WTC11 (cell line): Measurements from ENCODE around the gene ITGA11. TPM values are rescaled to one million over a fixed set of nuclear protein-coding genes. Genes with fewer than 3 reads are reported as not detected.
A peak's percentile ranks its signal among the peaks of the same experiment; 100 is the strongest.

Source experiments
- ATAC-seq: fragments of 200-7000 bp; cut with Tn5 transposase; 2 replicates; pipeline ENCODE4 v1.10.0; 2021; ENCODE audit warnings: mild to moderate bottlenecking, moderate library complexity
- CTCF ChIA-PET: fragments of 300-600 bp; sonication (Branson Sonifier 250); formaldehyde crosslinking; loops from one replicate; lab custom pipeline; 2021; ENCODE audit warnings: antibody characterized with exemption; lab: Charles Lee
- POLR2A ChIA-PET: fragments of 350-600 bp; sonication (Branson Sonifier 250); formaldehyde crosslinking; loops from one replicate; lab custom pipeline; 2021; ENCODE audit warnings: antibody characterized with exemption; lab: Charles Lee
- DNase-seq: peaks from one replicate; pipeline ENCODE4 v3.0.0; 2021; ENCODE audit warnings: low spot score
- H3K27ac Mint-ChIP-seq: 2 replicates; pipeline ENCODE4 v1.8.0; 2021; ENCODE audit warnings: mixed read lengths
- H3K27me3 Mint-ChIP-seq: 2 replicates; pipeline ENCODE4 v1.8.0; 2021; ENCODE audit warnings: low read depth, mild to moderate bottlenecking, moderate library complexity, mixed read lengths
- H3K36me3 Mint-ChIP-seq: 2 replicates; pipeline ENCODE4 v1.8.0; 2021; ENCODE audit warnings: mixed read lengths
- H3K4me1 Mint-ChIP-seq: 2 replicates; pipeline ENCODE4 v1.8.0; 2022; ENCODE audit warnings: mixed read lengths
- H3K4me3 Mint-ChIP-seq: 2 replicates; pipeline ENCODE4 v1.8.0; 2021; ENCODE audit warnings: mild to moderate bottlenecking, moderate library complexity, mixed read lengths
- H3K9me3 Mint-ChIP-seq: 2 replicates; pipeline ENCODE4 v1.8.0; 2021; ENCODE audit warnings: mixed read lengths
- ELF4 ChIP-seq: sonication (generic); formaldehyde crosslinking; IDR thresholded peaks from 2 replicates; pipeline ENCODE4 v1.8.1; 2022; ENCODE audit warnings: low read depth, mild to moderate bottlenecking, moderate library complexity, missing genetic modification reagents
- FOXJ3 ChIP-seq: sonication (generic); formaldehyde crosslinking; IDR thresholded peaks from 2 replicates; pipeline ENCODE4 v1.9.0; 2021; ENCODE audit warnings: missing genetic modification reagents, mild to moderate bottlenecking, borderline replicate concordance
- GTF2I ChIP-seq: fragments of 250-450 bp; sonication (Bioruptor Pico); conservative IDR thresholded peaks from 2 replicates; pipeline ENCODE4 v1.4.0; 2021; ENCODE audit warnings: mild to moderate bottlenecking
- KAT7 ChIP-seq: sonication (generic); formaldehyde crosslinking; IDR thresholded peaks from 2 replicates; pipeline ENCODE4 v1.8.1; 2023; ENCODE audit warnings: missing genetic modification reagents, mild to moderate bottlenecking, borderline replicate concordance
- NR1H2 ChIP-seq: sonication (generic); formaldehyde crosslinking; IDR thresholded peaks from 2 replicates; pipeline ENCODE4 v1.9.0; 2021; ENCODE audit warnings: mild to moderate bottlenecking, moderate library complexity, missing genetic modification reagents
- PRRX2 ChIP-seq: fragments of 250-450 bp; sonication (Bioruptor Pico); IDR thresholded peaks from 2 replicates; pipeline ENCODE4 v1.8.0; 2021; ENCODE audit warnings: mild to moderate bottlenecking
- TCF7 ChIP-seq: sonication (generic); formaldehyde crosslinking; IDR thresholded peaks from 2 replicates; pipeline ENCODE4 v1.8.0; 2022; ENCODE audit warnings: mild to moderate bottlenecking, low read depth, missing genetic modification reagents, moderate library complexity
- ZNF121 ChIP-seq: sonication (generic); formaldehyde crosslinking; IDR thresholded peaks from 2 replicates; pipeline ENCODE4 v1.8.0; 2023; ENCODE audit warnings: missing genetic modification reagents
- total RNA-seq: library from RNA; stranded (reverse); gene quantifications from 3 replicates; pipeline ENCODE4 v1.2.3, GENCODE V29; 2021
- TF ChIP-seq, protein P1 (sequence below): sonication (generic); formaldehyde crosslinking; conservative IDR thresholded peaks from 2 replicates; pipeline ENCODE4 v1.8.1; 2023; ENCODE audit warnings: mild to moderate bottlenecking, low read depth, missing genetic modification reagents, moderate library complexity
- TF ChIP-seq, protein P2 (sequence below): fragments of 250-450 bp; sonication (Bioruptor Pico); IDR thresholded peaks from 2 replicates; pipeline ENCODE4 v1.9.0; 2021; ENCODE audit warnings: moderate library complexity, mild to moderate bottlenecking, inconsistent platforms, borderline replicate concordance
- TF ChIP-seq, protein P3 (sequence below): sonication (generic); formaldehyde crosslinking; IDR thresholded peaks from 2 replicates; pipeline ENCODE4 v1.8.1; 2023; ENCODE audit warnings: mild to moderate bottlenecking, moderate library complexity, missing genetic modification reagents
- TF ChIP-seq, protein P4 (sequence below): sonication (generic); formaldehyde crosslinking; IDR thresholded peaks from 2 replicates; pipeline ENCODE4 v1.8.1; 2023; ENCODE audit warnings: mild to moderate bottlenecking, missing genetic modification reagents
- TF ChIP-seq, protein P5 (sequence below): sonication (generic); formaldehyde crosslinking; IDR thresholded peaks from 2 replicates; pipeline ENCODE4 v1.8.0; 2023; ENCODE audit warnings: mild to moderate bottlenecking, missing genetic modification reagents
- TF ChIP-seq, protein P6 (sequence below): fragments of 250-450 bp; sonication (Bioruptor Pico); conservative IDR thresholded peaks from 2 replicates; pipeline ENCODE4 v1.9.0; 2021; ENCODE audit warnings: mild to moderate bottlenecking
- TF ChIP-seq, protein P7 (sequence below): sonication (generic); formaldehyde crosslinking; IDR thresholded peaks from 2 replicates; pipeline ENCODE4 v1.8.1; 2023; ENCODE audit warnings: mild to moderate bottlenecking, missing genetic modification reagents, moderate library complexity

The ITGA11 gene
- total RNA-seq, 1 experiment from 2014 or later, result 0.15 TPM

DNA sequence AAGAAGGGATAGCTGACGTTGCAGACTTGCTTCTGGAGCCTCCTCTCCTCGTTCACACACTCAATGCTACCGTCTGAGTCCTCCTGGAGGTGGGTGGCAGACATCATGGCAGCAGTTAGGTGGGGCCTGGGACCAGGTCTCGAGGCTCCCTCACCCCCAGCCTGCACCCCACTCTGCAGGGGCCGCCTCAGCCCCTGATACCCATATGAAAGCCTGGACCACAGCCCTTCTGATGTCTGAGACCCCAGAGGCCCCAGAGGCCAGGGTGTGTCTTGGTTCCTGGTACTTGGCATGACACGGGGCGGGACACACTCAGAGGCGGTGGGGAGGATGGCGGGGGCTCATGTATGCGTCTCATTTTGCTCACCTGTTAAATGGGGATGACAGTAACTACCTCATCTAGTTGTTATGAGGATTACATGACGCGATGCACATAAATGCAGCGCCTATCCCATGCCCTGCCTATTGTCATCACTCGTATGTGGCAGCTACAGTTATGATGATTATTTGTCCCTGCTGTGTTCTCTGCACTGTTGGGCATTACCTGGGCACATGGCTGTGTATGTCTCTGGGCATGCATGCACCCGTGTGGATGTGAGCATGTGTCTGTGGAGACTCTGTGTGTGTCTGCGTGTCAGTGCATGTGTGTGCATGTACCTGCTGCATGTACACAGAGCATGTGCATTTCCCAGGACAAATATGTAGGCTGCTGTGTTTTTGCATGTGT is 114.5 kb downstream of the ITGA11 start (continued):
- TF ChIP-seq, protein P1, sequence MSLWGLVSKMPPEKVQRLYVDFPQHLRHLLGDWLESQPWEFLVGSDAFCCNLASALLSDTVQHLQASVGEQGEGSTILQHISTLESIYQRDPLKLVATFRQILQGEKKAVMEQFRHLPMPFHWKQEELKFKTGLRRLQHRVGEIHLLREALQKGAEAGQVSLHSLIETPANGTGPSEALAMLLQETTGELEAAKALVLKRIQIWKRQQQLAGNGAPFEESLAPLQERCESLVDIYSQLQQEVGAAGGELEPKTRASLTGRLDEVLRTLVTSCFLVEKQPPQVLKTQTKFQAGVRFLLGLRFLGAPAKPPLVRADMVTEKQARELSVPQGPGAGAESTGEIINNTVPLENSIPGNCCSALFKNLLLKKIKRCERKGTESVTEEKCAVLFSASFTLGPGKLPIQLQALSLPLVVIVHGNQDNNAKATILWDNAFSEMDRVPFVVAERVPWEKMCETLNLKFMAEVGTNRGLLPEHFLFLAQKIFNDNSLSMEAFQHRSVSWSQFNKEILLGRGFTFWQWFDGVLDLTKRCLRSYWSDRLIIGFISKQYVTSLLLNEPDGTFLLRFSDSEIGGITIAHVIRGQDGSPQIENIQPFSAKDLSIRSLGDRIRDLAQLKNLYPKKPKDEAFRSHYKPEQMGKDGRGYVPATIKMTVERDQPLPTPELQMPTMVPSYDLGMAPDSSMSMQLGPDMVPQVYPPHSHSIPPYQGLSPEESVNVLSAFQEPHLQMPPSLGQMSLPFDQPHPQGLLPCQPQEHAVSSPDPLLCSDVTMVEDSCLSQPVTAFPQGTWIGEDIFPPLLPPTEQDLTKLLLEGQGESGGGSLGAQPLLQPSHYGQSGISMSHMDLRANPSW (CRISPR knock-in tag), result no peak
- TF ChIP-seq TCF7 (no peak), PRRX2 (CRISPR knock-in tag) (no peak), NR1H2 (CRISPR knock-in tag) (no peak), ELF4 (CRISPR knock-in tag) (no peak), FOXJ3 (no peak)
- TF ChIP-seq, protein P2, sequence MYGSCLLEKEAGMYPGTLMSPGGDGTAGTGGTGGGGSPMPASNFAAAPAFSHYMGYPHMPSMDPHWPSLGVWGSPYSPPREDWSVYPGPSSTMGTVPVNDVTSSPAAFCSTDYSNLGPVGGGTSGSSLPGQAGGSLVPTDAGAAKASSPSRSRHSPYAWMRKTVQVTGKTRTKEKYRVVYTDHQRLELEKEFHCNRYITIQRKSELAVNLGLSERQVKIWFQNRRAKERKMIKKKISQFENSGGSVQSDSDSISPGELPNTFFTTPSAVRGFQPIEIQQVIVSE (CRISPR knock-in tag), result no peak
- TF ChIP-seq, protein P3, sequence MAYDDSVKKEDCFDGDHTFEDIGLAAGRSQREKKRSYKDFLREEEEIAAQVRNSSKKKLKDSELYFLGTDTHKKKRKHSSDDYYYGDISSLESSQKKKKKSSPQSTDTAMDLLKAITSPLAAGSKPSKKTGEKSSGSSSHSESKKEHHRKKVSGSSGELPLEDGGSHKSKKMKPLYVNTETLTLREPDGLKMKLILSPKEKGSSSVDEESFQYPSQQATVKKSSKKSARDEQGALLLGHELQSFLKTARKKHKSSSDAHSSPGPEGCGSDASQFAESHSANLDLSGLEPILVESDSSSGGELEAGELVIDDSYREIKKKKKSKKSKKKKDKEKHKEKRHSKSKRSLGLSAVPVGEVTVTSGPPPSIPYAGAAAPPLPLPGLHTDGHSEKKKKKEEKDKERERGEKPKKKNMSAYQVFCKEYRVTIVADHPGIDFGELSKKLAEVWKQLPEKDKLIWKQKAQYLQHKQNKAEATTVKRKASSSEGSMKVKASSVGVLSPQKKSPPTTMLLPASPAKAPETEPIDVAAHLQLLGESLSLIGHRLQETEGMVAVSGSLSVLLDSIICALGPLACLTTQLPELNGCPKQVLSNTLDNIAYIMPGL, result no peak

DNA sequence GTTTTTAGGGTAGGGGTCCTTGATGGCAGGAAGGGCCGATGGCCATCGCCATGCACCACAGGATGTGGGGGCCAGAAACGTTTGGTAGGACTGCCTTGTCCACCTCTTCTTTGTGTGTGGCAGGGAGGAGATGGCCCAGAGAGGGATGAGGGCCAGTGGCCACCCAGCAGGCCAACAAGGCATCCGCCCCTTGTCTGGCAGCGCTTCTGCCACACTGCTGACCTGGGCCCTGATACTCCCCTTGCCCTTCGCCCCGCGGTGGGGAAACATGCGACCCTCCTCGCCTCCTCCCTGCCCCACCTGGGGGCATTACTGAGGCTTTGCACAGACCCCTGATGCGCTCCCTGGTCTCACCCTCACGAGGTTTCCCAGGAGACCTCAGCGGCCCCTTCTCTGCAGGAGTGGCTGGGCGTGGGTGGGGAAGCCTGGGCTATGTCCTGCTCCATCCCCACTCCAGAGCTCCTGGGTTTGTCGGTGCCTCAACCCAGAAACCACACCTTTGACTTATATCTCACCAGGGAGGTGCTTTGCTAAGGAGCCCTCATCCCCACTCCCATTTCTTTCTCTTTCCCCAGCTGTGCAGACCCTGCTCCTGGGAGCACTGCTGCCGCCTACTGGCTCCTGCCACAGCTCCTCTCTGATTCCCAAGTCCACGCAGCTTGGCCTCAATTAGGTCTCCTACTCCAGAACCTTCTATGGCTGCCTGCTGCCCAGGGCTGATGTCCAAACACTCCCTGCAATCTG is 115.7 kb downstream of the ITGA11 start:
- Mint-ChIP-seq H3K9me3 (no peaks in the 10 kb centered on the region), H3K36me3 (no peaks in the 10 kb centered on the region), H3K4me3 (0 out of 2 replicates have a peak overlapping the region, but pooled peaks have one; percentile 24), H3K27me3 (no peaks in the 10 kb centered on the region), H3K27ac (no peak overlapping the region), H3K4me1 (peaks cover 23% of the 10 kb centered on the region)
- ATAC-seq, result peak; percentile 82
- DNase-seq, result peak; percentile 67
- CTCF ChIA-PET, result interaction anchor here (0.6 to 2.9 kb wide), 38 partner anchors 11 to 609 kb away, joined by 3 to 107 read pairs (median 4); no protein-coding TSS in a partner anchor
- POLR2A ChIA-PET, result interaction anchor here (0.5 to 0.8 kb wide), 2 partner anchors 38 to 52 kb away, joined by 3 to 5 read pairs; partner anchors contain the start of gene FEM1B
- 0 out of 2 replicates have a peak, but pooled peaks have one; percentile 32 for TF ChIP-seq KAT7
- TF ChIP-seq FOXJ3, result no peak
- TF ChIP-seq, protein P4, sequence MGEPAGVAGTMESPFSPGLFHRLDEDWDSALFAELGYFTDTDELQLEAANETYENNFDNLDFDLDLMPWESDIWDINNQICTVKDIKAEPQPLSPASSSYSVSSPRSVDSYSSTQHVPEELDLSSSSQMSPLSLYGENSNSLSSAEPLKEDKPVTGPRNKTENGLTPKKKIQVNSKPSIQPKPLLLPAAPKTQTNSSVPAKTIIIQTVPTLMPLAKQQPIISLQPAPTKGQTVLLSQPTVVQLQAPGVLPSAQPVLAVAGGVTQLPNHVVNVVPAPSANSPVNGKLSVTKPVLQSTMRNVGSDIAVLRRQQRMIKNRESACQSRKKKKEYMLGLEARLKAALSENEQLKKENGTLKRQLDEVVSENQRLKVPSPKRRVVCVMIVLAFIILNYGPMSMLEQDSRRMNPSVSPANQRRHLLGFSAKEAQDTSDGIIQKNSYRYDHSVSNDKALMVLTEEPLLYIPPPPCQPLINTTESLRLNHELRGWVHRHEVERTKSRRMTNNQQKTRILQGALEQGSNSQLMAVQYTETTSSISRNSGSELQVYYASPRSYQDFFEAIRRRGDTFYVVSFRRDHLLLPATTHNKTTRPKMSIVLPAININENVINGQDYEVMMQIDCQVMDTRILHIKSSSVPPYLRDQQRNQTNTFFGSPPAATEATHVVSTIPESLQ (CRISPR knock-in tag), result no peak
- TF ChIP-seq, protein P5, sequence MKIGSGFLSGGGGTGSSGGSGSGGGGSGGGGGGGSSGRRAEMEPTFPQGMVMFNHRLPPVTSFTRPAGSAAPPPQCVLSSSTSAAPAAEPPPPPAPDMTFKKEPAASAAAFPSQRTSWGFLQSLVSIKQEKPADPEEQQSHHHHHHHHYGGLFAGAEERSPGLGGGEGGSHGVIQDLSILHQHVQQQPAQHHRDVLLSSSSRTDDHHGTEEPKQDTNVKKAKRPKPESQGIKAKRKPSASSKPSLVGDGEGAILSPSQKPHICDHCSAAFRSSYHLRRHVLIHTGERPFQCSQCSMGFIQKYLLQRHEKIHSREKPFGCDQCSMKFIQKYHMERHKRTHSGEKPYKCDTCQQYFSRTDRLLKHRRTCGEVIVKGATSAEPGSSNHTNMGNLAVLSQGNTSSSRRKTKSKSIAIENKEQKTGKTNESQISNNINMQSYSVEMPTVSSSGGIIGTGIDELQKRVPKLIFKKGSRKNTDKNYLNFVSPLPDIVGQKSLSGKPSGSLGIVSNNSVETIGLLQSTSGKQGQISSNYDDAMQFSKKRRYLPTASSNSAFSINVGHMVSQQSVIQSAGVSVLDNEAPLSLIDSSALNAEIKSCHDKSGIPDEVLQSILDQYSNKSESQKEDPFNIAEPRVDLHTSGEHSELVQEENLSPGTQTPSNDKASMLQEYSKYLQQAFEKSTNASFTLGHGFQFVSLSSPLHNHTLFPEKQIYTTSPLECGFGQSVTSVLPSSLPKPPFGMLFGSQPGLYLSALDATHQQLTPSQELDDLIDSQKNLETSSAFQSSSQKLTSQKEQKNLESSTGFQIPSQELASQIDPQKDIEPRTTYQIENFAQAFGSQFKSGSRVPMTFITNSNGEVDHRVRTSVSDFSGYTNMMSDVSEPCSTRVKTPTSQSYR (CRISPR knock-in tag), result no peak
- peak; percentile 40; the same call in 1 of the 2 replicates for TF ChIP-seq GTF2I
- no peak for TF ChIP-seq ELF4 (CRISPR knock-in tag)
- TF ChIP-seq, protein P6, sequence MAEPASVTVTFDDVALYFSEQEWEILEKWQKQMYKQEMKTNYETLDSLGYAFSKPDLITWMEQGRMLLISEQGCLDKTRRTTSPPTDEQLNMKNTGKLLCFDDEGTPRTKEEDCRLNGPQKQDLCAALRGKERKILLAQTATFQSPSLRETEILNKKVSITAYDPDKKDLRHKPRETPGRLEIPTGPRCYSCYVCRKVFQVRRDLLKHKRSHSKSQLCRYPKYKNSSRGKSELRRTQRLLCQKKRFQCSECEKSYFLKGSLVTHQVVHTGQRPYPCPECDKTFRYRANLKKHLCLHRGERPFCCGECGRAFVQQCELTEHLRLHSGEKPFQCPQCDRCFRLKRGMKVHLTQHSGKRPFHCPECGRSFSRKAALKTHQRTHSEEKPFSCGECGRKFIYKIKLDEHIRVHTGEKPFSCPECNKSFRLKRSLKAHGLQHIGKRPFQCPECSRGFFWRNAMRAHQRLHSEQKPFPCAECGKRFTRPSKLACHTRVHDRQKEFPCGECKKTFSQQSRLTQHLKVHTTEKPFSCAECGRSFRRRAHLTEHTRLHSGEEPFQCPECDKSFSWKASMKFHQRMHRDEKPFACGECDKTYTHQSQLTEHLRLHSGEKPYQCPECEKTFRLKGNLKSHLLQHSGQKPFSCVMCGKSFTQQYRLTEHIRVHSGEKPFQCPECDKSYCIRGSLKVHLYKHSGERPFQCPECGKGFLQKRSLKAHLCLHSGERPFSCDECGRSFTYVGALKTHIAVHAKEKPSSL (CRISPR knock-in tag), result no peak
- TF ChIP-seq ZNF121 (CRISPR knock-in tag), result peak; percentile 86
- TF ChIP-seq, protein P7, sequence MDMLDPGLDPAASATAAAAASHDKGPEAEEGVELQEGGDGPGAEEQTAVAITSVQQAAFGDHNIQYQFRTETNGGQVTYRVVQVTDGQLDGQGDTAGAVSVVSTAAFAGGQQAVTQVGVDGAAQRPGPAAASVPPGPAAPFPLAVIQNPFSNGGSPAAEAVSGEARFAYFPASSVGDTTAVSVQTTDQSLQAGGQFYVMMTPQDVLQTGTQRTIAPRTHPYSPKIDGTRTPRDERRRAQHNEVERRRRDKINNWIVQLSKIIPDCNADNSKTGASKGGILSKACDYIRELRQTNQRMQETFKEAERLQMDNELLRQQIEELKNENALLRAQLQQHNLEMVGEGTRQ (CRISPR knock-in tag), result no peak
